Mesothelial cell of epicardium (in vitro differentiated cells): Measurements from ENCODE around the gene PFKFB3. TPM values are rescaled to one million over a fixed set of nuclear protein-coding genes. Genes with fewer than 3 reads are reported as not detected.

Experiments
- DNase-seq, 2 experiments: peaks; one replicate each; pipeline ENCODE4 v3.0.0; 2021; ENCODE audit warnings: low spot score in 2 of 2; ENCODE audit not compliant: unreplicated experiment in 2 of 2
- H3K27ac Mint-ChIP-seq: 2 replicates; pipeline ENCODE4 v1.8.0; 2021; ENCODE audit warnings: mixed read lengths
- H3K27me3 Mint-ChIP-seq: 2 replicates; pipeline ENCODE4 v1.8.0; 2021; ENCODE audit warnings: low read depth, mixed read lengths
- H3K36me3 Mint-ChIP-seq: 2 replicates; pipeline ENCODE4 v1.8.0; 2021; ENCODE audit warnings: mixed read lengths
- H3K4me1 Mint-ChIP-seq: 2 replicates; pipeline ENCODE4 v1.8.0; 2021; ENCODE audit warnings: mixed read lengths
- H3K4me3 Mint-ChIP-seq: 2 replicates; pipeline ENCODE4 v1.8.0; 2021; ENCODE audit warnings: mild to moderate bottlenecking, moderate library complexity, mixed read lengths
- H3K9me3 Mint-ChIP-seq: 2 replicates; pipeline ENCODE4 v1.8.0; 2021; ENCODE audit warnings: mixed read lengths
- total RNA-seq: library from RNA; stranded (reverse); gene quantifications from 3 replicates; pipeline ENCODE4 v1.2.1, GENCODE V29; 2021
- TF ChIP-seq, protein P1 (sequence below): fragments of 200-600 bp; sonication (generic); IDR thresholded peaks from one replicate; pipeline ENCODE4 v1.5.0; 2021; ENCODE audit warnings: antibody characterized with exemption; ENCODE audit not compliant: unreplicated experiment

PFKFB3 gene
- total RNA-seq, 1 donor from 2014 or later, result 51.5 TPM

DNA sequence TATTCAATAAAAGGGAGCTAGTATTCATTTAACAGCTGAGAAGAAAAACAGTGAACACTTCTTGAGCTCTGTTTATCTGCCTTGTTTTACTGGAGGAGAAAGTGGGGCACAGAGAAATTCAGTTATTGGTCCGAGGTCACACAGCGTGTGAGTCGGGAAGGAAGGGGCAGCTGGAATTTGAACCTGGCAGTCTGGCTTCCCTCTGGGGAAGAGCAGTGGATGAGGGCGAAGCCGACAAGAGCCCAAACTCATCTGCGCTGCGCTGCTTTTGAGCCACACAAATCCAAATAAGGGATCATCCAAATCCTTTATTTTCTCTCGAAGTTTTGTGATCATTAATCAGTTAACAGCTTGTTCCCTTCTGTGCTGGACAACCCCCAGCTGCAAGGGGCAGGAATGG lies 23.7 kb upstream of the PFKFB3 start:
- TF ChIP-seq, protein P1, sequence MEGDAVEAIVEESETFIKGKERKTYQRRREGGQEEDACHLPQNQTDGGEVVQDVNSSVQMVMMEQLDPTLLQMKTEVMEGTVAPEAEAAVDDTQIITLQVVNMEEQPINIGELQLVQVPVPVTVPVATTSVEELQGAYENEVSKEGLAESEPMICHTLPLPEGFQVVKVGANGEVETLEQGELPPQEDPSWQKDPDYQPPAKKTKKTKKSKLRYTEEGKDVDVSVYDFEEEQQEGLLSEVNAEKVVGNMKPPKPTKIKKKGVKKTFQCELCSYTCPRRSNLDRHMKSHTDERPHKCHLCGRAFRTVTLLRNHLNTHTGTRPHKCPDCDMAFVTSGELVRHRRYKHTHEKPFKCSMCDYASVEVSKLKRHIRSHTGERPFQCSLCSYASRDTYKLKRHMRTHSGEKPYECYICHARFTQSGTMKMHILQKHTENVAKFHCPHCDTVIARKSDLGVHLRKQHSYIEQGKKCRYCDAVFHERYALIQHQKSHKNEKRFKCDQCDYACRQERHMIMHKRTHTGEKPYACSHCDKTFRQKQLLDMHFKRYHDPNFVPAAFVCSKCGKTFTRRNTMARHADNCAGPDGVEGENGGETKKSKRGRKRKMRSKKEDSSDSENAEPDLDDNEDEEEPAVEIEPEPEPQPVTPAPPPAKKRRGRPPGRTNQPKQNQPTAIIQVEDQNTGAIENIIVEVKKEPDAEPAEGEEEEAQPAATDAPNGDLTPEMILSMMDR, result no peak
- Mint-ChIP-seq H3K27me3 (peaks cover 2% of the 10 kb centered on the region), H3K4me1 (peaks cover 10% of the 10 kb centered on the region), H3K9me3 (no peaks in the 10 kb centered on the region), H3K27ac (no peak overlapping the region), H3K36me3 (no peaks in the 10 kb centered on the region), H3K4me3 (no peak overlapping the region)
- no peak for DNase-seq

DNA sequence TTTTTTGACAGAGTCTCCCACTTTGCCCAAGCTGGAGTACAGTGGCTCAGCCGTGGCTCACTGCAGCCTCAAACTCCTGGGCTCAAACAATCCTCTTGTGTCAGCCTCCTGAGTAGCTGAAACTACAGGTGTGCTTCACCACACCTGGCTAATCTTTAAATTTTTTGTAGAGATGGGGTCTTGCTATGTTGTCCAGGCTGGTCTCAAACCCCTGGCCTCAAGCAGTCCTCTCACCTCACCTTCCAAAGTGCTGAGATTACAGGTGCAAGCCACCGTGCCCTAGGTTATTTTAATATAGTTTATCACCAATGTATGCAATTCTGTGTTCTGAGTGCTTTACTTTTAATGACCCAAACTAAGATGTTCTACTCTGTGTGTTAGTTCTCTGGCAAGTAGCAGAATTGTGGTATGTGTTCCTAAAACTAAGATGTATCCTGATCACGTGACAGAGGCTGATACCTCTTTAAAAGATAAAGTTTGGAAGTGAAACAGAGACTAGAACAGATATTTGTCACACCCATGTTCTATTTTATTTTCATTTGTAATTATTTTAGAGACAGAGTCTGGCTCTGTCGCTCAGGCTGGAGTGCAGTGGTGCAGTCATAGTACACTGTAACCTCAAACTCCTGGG lies 22.1 kb upstream of the PFKFB3 start:
- Mint-ChIP-seq H3K9me3 (no peaks in the 10 kb centered on the region), H3K27ac (no peak overlapping the region), H3K36me3 (no peaks in the 10 kb centered on the region)

DNA sequence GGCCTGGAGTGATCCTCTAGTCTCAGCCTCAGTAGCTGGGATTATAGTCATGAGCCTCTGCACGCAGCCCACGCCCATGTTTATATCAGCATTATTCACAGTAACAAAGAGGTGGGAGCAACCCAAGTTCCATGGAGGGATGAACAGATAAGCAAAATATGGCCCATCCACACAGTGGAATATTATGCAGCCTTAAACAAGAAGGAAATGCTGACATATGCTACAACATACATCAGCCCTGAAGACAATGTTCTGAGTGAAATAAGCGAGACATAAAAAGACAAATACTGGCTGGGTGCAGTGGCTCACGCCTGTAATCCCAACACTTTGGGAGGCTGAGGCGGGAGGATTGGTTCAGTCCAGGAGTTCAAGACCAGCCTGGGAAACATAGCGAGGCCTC lies 21.5 kb upstream of the PFKFB3 start:
- H3K9me3 Mint-ChIP-seq, result no peaks in the 10 kb centered on the region
- no peaks in the 10 kb centered on the region for H3K36me3 Mint-ChIP-seq
- no peak overlapping the region for H3K4me3 Mint-ChIP-seq
- peaks cover 2% of the 10 kb centered on the region for H3K27me3 Mint-ChIP-seq
- TF ChIP-seq, protein P1, result no peak
- H3K27ac Mint-ChIP-seq, result no peak overlapping the region
- peaks cover 10% of the 10 kb centered on the region for H3K4me1 Mint-ChIP-seq
- no peak for DNase-seq

More for the DNA sequence above, 22.1 kb upstream of the PFKFB3 start:
- TF ChIP-seq, protein P1, result no peak
- Mint-ChIP-seq H3K27me3 (peaks cover 2% of the 10 kb centered on the region), H3K4me1 (peaks cover 10% of the 10 kb centered on the region), H3K4me3 (no peak overlapping the region)
- no peak for DNase-seq

DNA sequence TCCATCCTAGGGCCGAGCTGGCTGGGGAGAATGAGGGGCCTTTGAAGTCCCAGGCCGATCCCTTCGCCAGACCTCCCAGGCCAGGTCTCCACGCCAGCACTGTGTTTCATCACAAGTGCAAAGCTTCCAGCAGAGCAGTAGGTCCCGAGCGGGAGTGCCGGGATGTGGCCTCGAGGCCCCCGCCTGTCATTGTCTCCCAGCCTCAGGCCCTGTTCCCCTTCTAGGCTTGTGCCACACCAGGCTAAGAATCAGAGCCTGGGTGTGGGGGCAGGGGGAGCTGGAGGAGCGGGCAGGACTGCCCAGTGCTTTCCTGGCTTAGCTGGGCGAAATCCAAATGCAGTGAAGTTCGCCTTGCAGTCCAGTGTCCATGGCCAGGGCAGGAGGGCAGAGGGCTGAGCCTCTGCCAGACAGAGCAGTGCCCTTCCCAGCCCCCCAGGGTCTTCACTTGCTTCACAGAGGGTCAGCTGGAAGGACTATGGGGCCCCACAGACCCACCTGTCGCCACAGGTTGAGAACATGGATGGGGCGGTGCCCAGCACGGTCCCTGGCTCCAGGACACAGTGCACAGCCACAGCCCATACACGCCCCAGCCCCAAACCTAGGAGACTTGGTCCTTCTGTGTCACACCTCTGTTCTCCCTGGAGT lies 20.2 kb upstream of the PFKFB3 start:
- TF ChIP-seq, protein P1, result no peak
- Mint-ChIP-seq H3K4me1 (no peaks in the 10 kb centered on the region), H3K36me3 (no peaks in the 10 kb centered on the region), H3K27me3 (peaks cover 2% of the 10 kb centered on the region), H3K4me3 (no peak overlapping the region), H3K9me3 (no peaks in the 10 kb centered on the region), H3K27ac (no peak overlapping the region)
- DNase-seq, result no peak

DNA sequence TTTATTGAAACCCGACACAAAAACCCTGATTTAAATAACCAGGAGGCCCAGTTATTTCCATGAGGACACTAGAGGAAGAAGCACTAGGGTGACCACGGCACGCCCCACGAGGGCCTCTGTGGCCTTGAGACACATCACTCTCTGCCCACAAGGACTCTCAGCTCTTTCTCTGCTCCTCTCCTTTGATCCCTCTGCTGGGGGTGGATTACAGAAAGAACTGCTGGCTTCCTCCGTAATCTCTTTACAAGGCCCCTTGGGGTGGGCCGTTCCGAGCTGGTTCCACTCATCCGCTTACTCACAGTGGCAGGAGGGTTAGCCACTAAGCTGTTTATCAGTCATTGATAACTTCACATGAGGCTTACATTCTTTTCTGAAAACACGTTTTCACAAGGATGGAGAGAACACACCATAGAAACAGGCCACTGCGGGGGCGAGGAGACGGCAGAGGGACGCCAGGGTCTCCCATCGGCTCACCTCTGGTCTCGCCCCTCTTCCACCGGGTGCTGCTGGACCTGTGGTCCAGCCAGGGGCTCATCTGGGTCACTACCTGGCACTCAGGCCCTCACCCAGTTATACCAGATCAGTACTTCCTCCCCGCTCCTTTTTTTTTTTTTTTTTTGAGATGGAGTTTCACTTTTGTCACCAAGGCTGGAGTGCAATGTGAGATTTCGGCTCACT lies 17.6 kb upstream of the PFKFB3 start:
- no peak for DNase-seq
- no peaks in the 10 kb centered on the region for H3K36me3 Mint-ChIP-seq

More for the DNA sequence above, 17.6 kb upstream of the PFKFB3 start:
- no peaks in the 10 kb centered on the region for H3K4me1 Mint-ChIP-seq
- peak overlapping the region; percentile 59 for H3K27ac Mint-ChIP-seq
- H3K4me3 Mint-ChIP-seq, result no peak overlapping the region
- H3K9me3 Mint-ChIP-seq, result no peaks in the 10 kb centered on the region
- H3K27me3 Mint-ChIP-seq, result no peaks in the 10 kb centered on the region
- TF ChIP-seq, protein P1, result no peak
